ENCODE results near the gene MLIP.

- TF ChIP-seq CTCF (IDR thresholded peaks at IDR 0.05) (no peak), POLR2A (IDR thresholded peaks at IDR 0.05) (no peak)
Observed at GRCh38 chr6:54156650-54157250, 45.5 kb downstream of the MLIP start.

Measured in lower leg skin (tissue), 3 donors.